ENCODE data around the gene CIBAR2. TPM values are rescaled to one million over a fixed set of nuclear protein-coding genes. Genes with fewer than 3 reads are reported as not detected.
A peak's percentile ranks its signal among the peaks of the same experiment; 100 is the strongest.

The CIBAR2 gene
- total and polyA plus RNA-seq, 9 of the 15 experiments (the other 6 are each of a cell fraction or from before 2014, with no cell fraction given), result not detected

DNA sequence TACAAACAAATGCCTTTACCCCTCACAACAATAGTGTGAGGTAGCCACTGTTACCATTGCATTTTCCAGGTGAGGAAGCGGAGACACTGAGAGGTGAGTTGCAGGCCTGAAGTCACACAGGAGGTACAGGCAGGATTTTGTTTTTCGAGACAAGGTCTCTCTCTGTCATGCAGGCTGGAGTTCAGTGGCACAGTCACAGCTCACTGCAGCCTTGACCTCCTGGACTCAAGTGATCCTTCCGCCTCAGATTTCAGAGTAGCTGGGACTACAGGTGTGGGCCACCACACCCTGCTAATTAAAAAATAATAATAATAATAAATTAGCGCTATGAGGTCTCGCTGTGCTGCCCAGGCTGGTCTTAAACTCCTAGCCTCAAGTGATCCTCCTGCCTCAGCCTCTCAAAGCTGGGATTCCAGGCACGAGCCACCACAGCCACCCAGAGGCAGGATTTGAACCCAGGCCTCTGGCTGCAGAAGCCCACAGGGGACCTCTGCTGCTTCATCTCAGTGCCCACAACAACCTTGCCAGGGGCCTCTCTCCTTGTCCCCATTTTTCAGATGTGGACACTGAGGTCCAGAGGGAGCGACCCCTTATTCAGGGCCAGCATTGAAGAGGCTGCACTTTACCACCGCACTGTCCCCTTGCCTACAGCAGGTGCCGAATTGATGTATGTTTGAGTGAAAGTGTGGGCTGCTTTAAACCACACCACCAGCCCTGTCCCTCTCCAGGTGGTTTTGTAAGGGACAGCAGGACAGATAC lies 16.0 kb upstream of the CIBAR2 start (continued):
- TF ChIP-seq CEBPG (CRISPR knock-in tag; IDR thresholded peaks at IDR 0.05) (no peak), CEBPG (tag; conservative IDR thresholded peaks at IDR 0.05 in 1 of 2, IDR thresholded peaks at IDR 0.05 in 1 of 2) (no peak), TAF9B (IDR thresholded peaks at IDR 0.05; ENCODE audit: partially characterized antibody) (no peak), SMAD2 (IDR thresholded peaks at IDR 0.05; ENCODE audit: low read depth, low read length) (no peak), MAFG (tag; conservative IDR thresholded peaks at IDR 0.05) (no peak), L3MBTL2 (IDR thresholded peaks at IDR 0.05) (no peak), CBX5 (IDR thresholded peaks at IDR 0.05; ENCODE audit: borderline replicate concordance, low read depth) (no peak), SMARCA5 (IDR thresholded peaks at IDR 0.05) (0 out of 2 replicates have a peak, but pooled peaks have one; percentile 31), RFX7 (CRISPR knock-in tag; IDR thresholded peaks at IDR 0.05) (no peak), ZFX (CRISPR knock-in tag; IDR thresholded peaks at IDR 0.05) (no peak), ZNF408 (CRISPR knock-in tag; IDR thresholded peaks at IDR 0.05; ENCODE audit: low read depth) (no peak), SRSF1 (IDR thresholded peaks at IDR 0.05; ENCODE audit: low read depth, low read length) (no peak), FUS (optimal IDR thresholded peaks at IDR 0.05; ENCODE audit: low read depth, low read length) (no peak), DACH1 (IDR thresholded peaks at IDR 0.05; ENCODE audit: partially characterized antibody) (no peak), NR1H2 (CRISPR knock-in tag; IDR thresholded peaks at IDR 0.05) (no peak), TAF7 (tag; IDR thresholded peaks at IDR 0.05) (no peak), ZNF212 (CRISPR knock-in tag; IDR thresholded peaks at IDR 0.05) (no peak), E2F3 (CRISPR knock-in tag; IDR thresholded peaks at IDR 0.05) (no peak), ADNP (tag; IDR thresholded peaks at IDR 0.05) (peak; percentile 49; the same call in 1 of the 2 replicates), BCOR (IDR thresholded peaks at IDR 0.05) (peak; percentile 74), IRF2 (CRISPR knock-in tag; IDR thresholded peaks at IDR 0.05) (no peak)
- TF ChIP-seq, protein P1, sequence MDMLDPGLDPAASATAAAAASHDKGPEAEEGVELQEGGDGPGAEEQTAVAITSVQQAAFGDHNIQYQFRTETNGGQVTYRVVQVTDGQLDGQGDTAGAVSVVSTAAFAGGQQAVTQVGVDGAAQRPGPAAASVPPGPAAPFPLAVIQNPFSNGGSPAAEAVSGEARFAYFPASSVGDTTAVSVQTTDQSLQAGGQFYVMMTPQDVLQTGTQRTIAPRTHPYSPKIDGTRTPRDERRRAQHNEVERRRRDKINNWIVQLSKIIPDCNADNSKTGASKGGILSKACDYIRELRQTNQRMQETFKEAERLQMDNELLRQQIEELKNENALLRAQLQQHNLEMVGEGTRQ (CRISPR knock-in tag; IDR thresholded peaks at IDR 0.05), result no peak
- TF ChIP-seq, protein P2, sequence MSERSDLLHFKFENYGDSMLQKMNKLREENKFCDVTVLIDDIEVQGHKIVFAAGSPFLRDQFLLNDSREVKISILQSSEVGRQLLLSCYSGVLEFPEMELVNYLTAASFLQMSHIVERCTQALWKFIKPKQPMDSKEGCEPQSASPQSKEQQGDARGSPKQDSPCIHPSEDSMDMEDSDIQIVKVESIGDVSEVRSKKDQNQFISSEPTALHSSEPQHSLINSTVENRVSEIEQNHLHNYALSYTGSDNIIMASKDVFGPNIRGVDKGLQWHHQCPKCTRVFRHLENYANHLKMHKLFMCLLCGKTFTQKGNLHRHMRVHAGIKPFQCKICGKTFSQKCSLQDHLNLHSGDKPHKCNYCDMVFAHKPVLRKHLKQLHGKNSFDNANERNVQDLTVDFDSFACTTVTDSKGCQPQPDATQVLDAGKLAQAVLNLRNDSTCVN (CRISPR knock-in tag; IDR thresholded peaks at IDR 0.05), result no peak
- TF ChIP-seq, protein P3, sequence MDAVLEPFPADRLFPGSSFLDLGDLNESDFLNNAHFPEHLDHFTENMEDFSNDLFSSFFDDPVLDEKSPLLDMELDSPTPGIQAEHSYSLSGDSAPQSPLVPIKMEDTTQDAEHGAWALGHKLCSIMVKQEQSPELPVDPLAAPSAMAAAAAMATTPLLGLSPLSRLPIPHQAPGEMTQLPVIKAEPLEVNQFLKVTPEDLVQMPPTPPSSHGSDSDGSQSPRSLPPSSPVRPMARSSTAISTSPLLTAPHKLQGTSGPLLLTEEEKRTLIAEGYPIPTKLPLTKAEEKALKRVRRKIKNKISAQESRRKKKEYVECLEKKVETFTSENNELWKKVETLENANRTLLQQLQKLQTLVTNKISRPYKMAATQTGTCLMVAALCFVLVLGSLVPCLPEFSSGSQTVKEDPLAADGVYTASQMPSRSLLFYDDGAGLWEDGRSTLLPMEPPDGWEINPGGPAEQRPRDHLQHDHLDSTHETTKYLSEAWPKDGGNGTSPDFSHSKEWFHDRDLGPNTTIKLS (IDR thresholded peaks at IDR 0.05; ENCODE audit: borderline replicate concordance, low read depth), result no peak
- TF ChIP-seq, protein P4, sequence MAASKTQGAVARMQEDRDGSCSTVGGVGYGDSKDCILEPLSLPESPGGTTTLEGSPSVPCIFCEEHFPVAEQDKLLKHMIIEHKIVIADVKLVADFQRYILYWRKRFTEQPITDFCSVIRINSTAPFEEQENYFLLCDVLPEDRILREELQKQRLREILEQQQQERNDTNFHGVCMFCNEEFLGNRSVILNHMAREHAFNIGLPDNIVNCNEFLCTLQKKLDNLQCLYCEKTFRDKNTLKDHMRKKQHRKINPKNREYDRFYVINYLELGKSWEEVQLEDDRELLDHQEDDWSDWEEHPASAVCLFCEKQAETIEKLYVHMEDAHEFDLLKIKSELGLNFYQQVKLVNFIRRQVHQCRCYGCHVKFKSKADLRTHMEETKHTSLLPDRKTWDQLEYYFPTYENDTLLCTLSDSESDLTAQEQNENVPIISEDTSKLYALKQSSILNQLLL (CRISPR knock-in tag; IDR thresholded peaks at IDR 0.05; ENCODE audit: borderline replicate concordance), result no peak
- TF ChIP-seq, protein P5, sequence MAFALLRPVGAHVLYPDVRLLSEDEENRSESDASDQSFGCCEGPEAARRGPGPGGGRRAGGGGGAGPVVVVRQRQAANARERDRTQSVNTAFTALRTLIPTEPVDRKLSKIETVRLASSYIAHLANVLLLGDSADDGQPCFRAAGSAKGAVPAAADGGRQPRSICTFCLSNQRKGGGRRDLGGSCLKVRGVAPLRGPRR (CRISPR knock-in tag; IDR thresholded peaks at IDR 0.05), result no peak

Measured in K562 (cell line).